OCI-LY7 (cell line): Measurements from ENCODE around the gene CLSTN1.

Experiments used
- EZH2phosphoT487 ChIP-seq: fragments of 200-600 bp; sonication (generic); IDR thresholded peaks from 2 replicates; pipeline ENCODE4 v1.6.1; 2018; ENCODE audit warnings: low read depth, borderline replicate concordance, mild to moderate bottlenecking, mixed run types, antibody characterized with exemption, low read length, moderate library complexity, mixed read lengths
- TF ChIP-seq, protein P1 (sequence below): fragments of 200-600 bp; sonication (generic); conservative IDR thresholded peaks from 2 replicates; pipeline ENCODE4 v1.5.1; 2014; ENCODE audit warnings: mild to moderate bottlenecking, antibody characterized with exemption, low read length, moderate library complexity, mixed read lengths

DNA sequence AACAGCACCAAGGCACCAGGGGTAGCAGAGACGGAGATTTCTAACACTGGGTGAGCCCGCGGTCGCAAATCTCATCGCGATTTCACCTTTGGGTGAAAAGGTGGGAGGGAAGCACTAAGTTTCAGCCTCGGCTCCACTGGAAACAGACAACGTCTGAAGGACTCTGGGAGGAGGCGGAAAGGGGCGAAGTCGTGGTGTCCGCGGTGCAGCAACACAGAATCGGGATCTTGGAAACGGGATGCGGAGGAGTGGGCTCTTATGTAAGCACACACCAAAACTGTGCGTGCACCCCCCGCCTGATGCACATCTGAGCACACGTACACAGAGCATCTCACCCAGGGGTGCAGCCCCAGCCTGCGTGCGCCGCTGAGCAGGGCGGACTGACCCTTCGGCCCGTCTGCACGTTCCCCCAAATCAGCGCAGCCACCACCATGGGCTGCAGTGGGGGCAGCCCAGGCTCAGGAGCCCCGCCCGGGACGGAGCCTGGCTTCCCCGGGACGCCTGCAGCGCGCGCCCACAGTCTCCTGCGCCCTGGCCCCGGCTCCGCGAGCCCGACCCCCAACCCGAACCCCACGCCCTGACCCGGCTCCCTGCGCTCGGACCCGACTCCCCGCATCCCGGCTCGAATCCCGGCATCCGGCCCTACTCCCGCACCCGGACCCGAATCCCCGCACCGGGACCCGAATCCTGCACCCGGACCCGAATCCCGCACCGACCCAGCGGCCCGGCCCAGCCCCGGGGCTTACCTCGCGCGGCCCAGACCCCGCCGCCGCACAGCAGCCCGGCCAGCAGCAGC, 670 bp downstream of the CLSTN1 start:
- TF ChIP-seq, protein P1, sequence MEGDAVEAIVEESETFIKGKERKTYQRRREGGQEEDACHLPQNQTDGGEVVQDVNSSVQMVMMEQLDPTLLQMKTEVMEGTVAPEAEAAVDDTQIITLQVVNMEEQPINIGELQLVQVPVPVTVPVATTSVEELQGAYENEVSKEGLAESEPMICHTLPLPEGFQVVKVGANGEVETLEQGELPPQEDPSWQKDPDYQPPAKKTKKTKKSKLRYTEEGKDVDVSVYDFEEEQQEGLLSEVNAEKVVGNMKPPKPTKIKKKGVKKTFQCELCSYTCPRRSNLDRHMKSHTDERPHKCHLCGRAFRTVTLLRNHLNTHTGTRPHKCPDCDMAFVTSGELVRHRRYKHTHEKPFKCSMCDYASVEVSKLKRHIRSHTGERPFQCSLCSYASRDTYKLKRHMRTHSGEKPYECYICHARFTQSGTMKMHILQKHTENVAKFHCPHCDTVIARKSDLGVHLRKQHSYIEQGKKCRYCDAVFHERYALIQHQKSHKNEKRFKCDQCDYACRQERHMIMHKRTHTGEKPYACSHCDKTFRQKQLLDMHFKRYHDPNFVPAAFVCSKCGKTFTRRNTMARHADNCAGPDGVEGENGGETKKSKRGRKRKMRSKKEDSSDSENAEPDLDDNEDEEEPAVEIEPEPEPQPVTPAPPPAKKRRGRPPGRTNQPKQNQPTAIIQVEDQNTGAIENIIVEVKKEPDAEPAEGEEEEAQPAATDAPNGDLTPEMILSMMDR = no peak
- no peak for TF ChIP-seq EZH2phosphoT487
